CD14-positive monocyte (primary cell): ENCODE data around the gene GPS2. TPM values are rescaled to one million over a fixed set of nuclear protein-coding genes. Genes with fewer than 3 reads are reported as not detected.
A peak's percentile ranks its signal among the peaks of the same experiment; 100 is the strongest.

Experiments used
- DNase-seq, 3 donors: peaks; one replicate each; pipeline ENCODE4 v3.0.0-alpha.2; 2011 to 2022
- H2AFZ ChIP-seq: 2 replicates; pipeline ENCODE4 v1.6.0; 2012; ENCODE audit warnings: mild to moderate bottlenecking, low read depth, low read length, inconsistent platforms; ENCODE audit not compliant: insufficient read depth, poor library complexity, severe bottlenecking
- H3K27ac ChIP-seq, 2 donors: 1 replicate in 1 of 2; 2 replicates in 1 of 2; pipeline ENCODE4 v1.5.1; 2012 to 2013; ENCODE audit warnings: low read length in 2 of 2, control low read depth in 1 of 2, inconsistent platforms in 1 of 2, low read depth in 1 of 2, mild to moderate bottlenecking in 1 of 2
- H3K27me3 ChIP-seq, 2 donors: one replicate each; pipeline versions ENCODE4 v1.6.0 to v1.6.1; 2011 to 2013; ENCODE audit warnings: low read length in 2 of 2; ENCODE audit not compliant: control insufficient read depth in 2 of 2, insufficient read depth in 2 of 2
- H3K36me3 ChIP-seq, 2 donors: replicated peaks in 1 of 2; 1 replicate in 1 of 2; 2 replicates in 1 of 2; pipeline versions ENCODE4 v1.5.1 to v1.6.1; 2012 to 2013; ENCODE audit warnings: low read length in 2 of 2, control low read depth in 1 of 2, inconsistent platforms in 1 of 2, mild to moderate bottlenecking in 1 of 2; ENCODE audit not compliant: insufficient read depth in 2 of 2, control insufficient read depth in 1 of 2
- H3K4me1 ChIP-seq, 2 donors: 1 replicate in 1 of 2; 2 replicates in 1 of 2; pipeline versions ENCODE4 v1.5.1 to v1.6.1; 2012 to 2013; ENCODE audit warnings: low read length in 2 of 2, control low read depth in 1 of 2, inconsistent platforms in 1 of 2, mild to moderate bottlenecking in 1 of 2, moderate library complexity in 1 of 2; ENCODE audit not compliant: insufficient read depth in 2 of 2, control insufficient read depth in 1 of 2
- H3K4me2 ChIP-seq: replicated peaks from 2 replicates; pipeline ENCODE3; 2012; ENCODE audit warnings: low read length, moderate library complexity, mild to moderate bottlenecking; ENCODE audit not compliant: poor library complexity, severe bottlenecking; ENCODE audit errors: extremely low read depth
- H3K4me3 ChIP-seq, 3 experiments: fragments of 200-600 bp in 1 of 3; sonication (generic) in 1 of 3; replicated peaks in 1 of 3; 1 replicate in 2 of 3; 2 replicates in 1 of 3; pipeline ENCODE4 v1.5.1; 2011 to 2013; ENCODE audit warnings: low read length in 3 of 3, mild to moderate bottlenecking in 3 of 3, control low read depth in 2 of 3, low read depth in 2 of 3, inconsistent platforms in 1 of 3, moderate library complexity in 1 of 3
- H3K79me2 ChIP-seq: 2 replicates; pipeline ENCODE4 v1.6.0; 2012; ENCODE audit warnings: mild to moderate bottlenecking, control low read depth, inconsistent platforms, low read length, moderate library complexity; ENCODE audit not compliant: insufficient read depth
- H3K9ac ChIP-seq: 2 replicates; pipeline ENCODE4 v1.6.0; 2017; ENCODE audit warnings: low read length, mild to moderate bottlenecking; ENCODE audit not compliant: insufficient read depth, poor library complexity, severe bottlenecking
- H3K9me3 ChIP-seq, 2 donors: replicated peaks in 1 of 2; 1 replicate in 1 of 2; 2 replicates in 1 of 2; pipeline versions ENCODE4 v1.5.1 to v1.6.1; 2012 to 2013; ENCODE audit warnings: low read length in 2 of 2, control low read depth in 1 of 2; ENCODE audit not compliant: control insufficient read depth in 1 of 2, insufficient read depth in 1 of 2
- H4K20me1 ChIP-seq: 2 replicates; pipeline ENCODE4 v1.6.0; 2012; ENCODE audit warnings: mild to moderate bottlenecking, low read length, control low read depth, moderate library complexity; ENCODE audit not compliant: insufficient read depth
- H3K27ac Mint-ChIP-seq, 7 donors: one replicate each; pipeline ENCODE4 v1.8.0; 2020; ENCODE audit warnings: mild to moderate bottlenecking in 7 of 7, mixed read lengths in 7 of 7, moderate library complexity in 6 of 7, inconsistent platforms in 2 of 7
- H3K27me3 Mint-ChIP-seq, 3 donors: one replicate each; pipeline ENCODE4 v1.8.0; 2021 to 2022; ENCODE audit warnings: low read depth in 3 of 3, mild to moderate bottlenecking in 3 of 3, mixed read lengths in 3 of 3, moderate library complexity in 3 of 3, inconsistent platforms in 1 of 3
- H3K36me3 Mint-ChIP-seq, 2 donors: one replicate each; pipeline ENCODE4 v1.8.0; 2020; ENCODE audit warnings: mixed read lengths in 2 of 2, inconsistent platforms in 1 of 2, mild to moderate bottlenecking in 1 of 2
- H3K4me1 Mint-ChIP-seq: one replicate; pipeline ENCODE4 v1.8.0; 2020; ENCODE audit warnings: mild to moderate bottlenecking, mixed read lengths
- H3K4me3 Mint-ChIP-seq, 2 donors: one replicate each; pipeline ENCODE4 v1.8.0; 2020; ENCODE audit warnings: mild to moderate bottlenecking in 2 of 2, mixed read lengths in 2 of 2, moderate library complexity in 1 of 2
- H3K9me3 Mint-ChIP-seq, 7 donors: one replicate each; pipeline ENCODE4 v1.8.0; 2020 to 2022; ENCODE audit warnings: mixed read lengths in 7 of 7, mild to moderate bottlenecking in 6 of 7, moderate library complexity in 6 of 7, inconsistent platforms in 2 of 7
- WGBS: methylation state at CpG from one replicate; pipeline ENCODE4 v1.1.5; 2013; ENCODE audit warnings: missing lambda C conversion rate; ENCODE audit not compliant: insufficient coverage; 5-methylcytosine and 5-hydroxymethylcytosine counted together
- intact Hi-C, 2 donors: fragments of 100-400 bp; cut with micrococcal nuclease; formaldehyde crosslinking; loops; one replicate each; pipeline versions ENCODE4 v1.15.0 to v1.15.1; 2023
- polyA plus RNA-seq, 3 donors: library from polyadenylated mRNA; depleted of rRNA in 1 of 3; unstranded in 2 of 3; stranded (reverse) in 1 of 3; fragments of 300-500 nt in 2 of 3; fragments of >200 nt in 1 of 3; fragmentation: Illumina TruSeq in 2 of 3; gene quantifications; 1 replicate in 2 of 3; 2 replicates in 1 of 3; pipeline ENCODE4 v1.2.3, GENCODE V29; 2012 to 2021
- TF ChIP-seq, protein P1 (sequence below): fragments of 200-600 bp; IDR thresholded peaks from one replicate; pipeline ENCODE4 v1.8.0; 2022; ENCODE audit warnings: antibody characterized with exemption, mild to moderate bottlenecking

Gene GPS2
- polyA plus RNA-seq, 3 donors, result 53.5 to 162 (median 59.6) TPM

DNA sequence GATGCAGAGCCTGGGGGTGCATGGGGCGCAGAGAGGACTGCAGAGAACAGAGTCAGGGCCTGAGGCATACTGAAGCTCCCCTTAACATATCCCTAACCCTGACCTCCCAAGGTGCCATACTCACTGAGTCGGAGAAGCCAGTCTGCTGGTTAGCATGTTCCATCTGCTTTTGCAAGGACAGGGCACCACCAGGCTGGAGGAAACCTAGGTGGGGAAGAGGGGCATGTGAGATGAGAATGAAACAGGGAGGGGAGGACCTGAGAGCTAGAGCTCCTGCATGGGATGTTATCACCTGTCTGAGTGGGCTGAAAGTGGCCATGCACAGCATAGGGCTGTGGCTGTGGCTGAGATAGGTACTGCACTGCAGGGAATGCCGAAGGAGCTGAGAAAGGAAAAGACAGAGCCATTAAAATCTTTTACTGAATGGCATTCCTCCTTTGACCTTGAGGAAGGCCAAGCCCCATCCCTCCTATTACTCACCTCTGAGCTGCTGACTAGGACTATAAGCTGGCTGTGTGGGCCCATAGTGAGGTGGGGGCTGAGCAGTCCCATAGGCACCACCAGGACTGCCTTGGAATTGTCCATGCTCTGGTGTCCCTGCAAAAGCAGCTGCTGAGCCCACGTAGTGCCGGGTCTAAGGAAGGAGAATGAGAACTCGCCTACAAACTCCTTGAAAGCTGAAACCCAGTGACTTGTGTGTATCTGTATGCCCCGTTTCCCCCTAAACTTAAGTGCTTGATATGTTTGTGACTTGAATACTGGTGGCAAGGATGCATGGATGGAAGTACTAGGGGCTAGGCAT lies 1.9 kb downstream of the GPS2 start:
- no peak overlapping the region for H3K9ac ChIP-seq
- Mint-ChIP-seq H3K27ac (peak overlapping the region in 6 of 7 donors; percentile 10 to 91 (median 60)), H3K36me3 (peaks cover 55 to 69% of the 10 kb centered on the region in 2 donors), H3K4me1 (peaks cover 50% of the 10 kb centered on the region), H3K9me3 (no peaks in the 10 kb centered on the region), H3K27me3 (peaks cover 0 to 2% (median 0%) of the 10 kb centered on the region in 3 donors), H3K4me3 (no peak overlapping the region)
- H3K4me2 ChIP-seq, result no peak overlapping the region
- peaks cover 58% of the 10 kb centered on the region for H4K20me1 ChIP-seq
- no peaks in the 10 kb centered on the region for H3K9me3 ChIP-seq
- H3K79me2 ChIP-seq, result peaks cover 66% of the 10 kb centered on the region
- TF ChIP-seq, protein P1, sequence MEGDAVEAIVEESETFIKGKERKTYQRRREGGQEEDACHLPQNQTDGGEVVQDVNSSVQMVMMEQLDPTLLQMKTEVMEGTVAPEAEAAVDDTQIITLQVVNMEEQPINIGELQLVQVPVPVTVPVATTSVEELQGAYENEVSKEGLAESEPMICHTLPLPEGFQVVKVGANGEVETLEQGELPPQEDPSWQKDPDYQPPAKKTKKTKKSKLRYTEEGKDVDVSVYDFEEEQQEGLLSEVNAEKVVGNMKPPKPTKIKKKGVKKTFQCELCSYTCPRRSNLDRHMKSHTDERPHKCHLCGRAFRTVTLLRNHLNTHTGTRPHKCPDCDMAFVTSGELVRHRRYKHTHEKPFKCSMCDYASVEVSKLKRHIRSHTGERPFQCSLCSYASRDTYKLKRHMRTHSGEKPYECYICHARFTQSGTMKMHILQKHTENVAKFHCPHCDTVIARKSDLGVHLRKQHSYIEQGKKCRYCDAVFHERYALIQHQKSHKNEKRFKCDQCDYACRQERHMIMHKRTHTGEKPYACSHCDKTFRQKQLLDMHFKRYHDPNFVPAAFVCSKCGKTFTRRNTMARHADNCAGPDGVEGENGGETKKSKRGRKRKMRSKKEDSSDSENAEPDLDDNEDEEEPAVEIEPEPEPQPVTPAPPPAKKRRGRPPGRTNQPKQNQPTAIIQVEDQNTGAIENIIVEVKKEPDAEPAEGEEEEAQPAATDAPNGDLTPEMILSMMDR, result no peak
- peak in 1 of 3 donors; percentile 8 for DNase-seq
- H3K27me3 ChIP-seq, result no peaks in the 10 kb centered on the region
- 89% methylated on average over 3 of the region's 7 CpGs for WGBS
- intact Hi-C loops, result no loop called here
- H3K27ac ChIP-seq, result peak overlapping the region in 1 of 2 donors; percentile 93
- peaks cover 58 to 60% of the 10 kb centered on the region in 2 donors for H3K36me3 ChIP-seq
- H3K4me1 ChIP-seq, result peaks cover 39 to 49% of the 10 kb centered on the region in 2 donors
- H3K4me3 ChIP-seq, result peak overlapping the region in 1 of 3 experiments; percentile 91
- no peak overlapping the region for H2AFZ ChIP-seq

DNA sequence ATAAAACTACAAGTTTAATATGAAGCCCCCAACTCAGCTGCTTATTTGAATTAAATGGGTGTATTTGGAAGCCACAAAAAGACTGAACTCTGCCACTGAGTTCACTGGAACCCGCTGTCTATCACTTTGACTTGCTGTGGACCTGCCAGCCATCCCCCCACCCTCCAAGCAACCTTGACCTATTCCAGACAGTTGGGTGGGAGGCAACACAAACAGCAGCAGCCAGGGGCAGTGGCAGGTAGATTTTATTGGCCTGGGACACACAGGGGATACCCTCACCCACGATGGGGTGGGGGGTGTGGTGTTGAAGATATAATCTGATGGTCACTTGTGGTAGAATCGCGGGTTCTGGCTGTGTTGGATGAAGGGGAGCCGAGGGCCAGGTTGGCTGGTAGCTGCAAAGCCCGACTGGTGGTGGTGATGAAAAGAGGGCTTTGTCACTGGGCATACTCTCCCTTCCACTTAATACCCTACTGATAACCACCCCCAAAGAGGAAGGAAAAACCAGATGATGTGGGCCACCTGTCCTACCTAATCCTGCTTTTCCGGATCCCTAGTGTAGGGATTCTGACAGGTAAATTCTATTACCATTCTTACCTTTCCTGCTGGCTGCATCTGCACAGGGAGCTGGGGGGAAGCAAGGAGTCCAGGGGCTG lies 2.6 kb downstream of the GPS2 start:
- intact Hi-C loops, result no loop called here
- no peaks in the 10 kb centered on the region for H3K9me3 Mint-ChIP-seq
- H3K36me3 Mint-ChIP-seq, result peaks cover 50 to 62% of the 10 kb centered on the region in 2 donors
- Histone ChIP-seq H3K36me3 (peaks cover 50 to 53% of the 10 kb centered on the region in 2 donors), H3K27me3 (no peaks in the 10 kb centered on the region), H3K79me2 (peaks cover 73% of the 10 kb centered on the region), H3K4me3 (no peak overlapping the region), H3K9me3 (no peaks in the 10 kb centered on the region), H3K4me2 (no peak overlapping the region), H2AFZ (no peak overlapping the region), H3K9ac (no peak overlapping the region), H3K4me1 (peaks cover 39 to 52% of the 10 kb centered on the region in 2 donors), H3K27ac (no peak overlapping the region), H4K20me1 (peaks cover 63% of the 10 kb centered on the region)
- H3K27ac Mint-ChIP-seq, result peak overlapping the region; percentile 24 to 48 (median 33)
- TF ChIP-seq, protein P1, result no peak
- H3K27me3 Mint-ChIP-seq, result peaks cover 0 to 2% (median 0%) of the 10 kb centered on the region in 3 donors
- 100% methylated on average over 1 of the region's 7 CpGs for WGBS
- peaks cover 50% of the 10 kb centered on the region for H3K4me1 Mint-ChIP-seq
- H3K4me3 Mint-ChIP-seq, result no peak overlapping the region
- no peak for DNase-seq
